Measurements from ENCODE around the gene NUDT2. TPM values are rescaled to one million over a fixed set of nuclear protein-coding genes. Genes with fewer than 3 reads are reported as not detected.

The NUDT2 gene
- total RNA-seq, 4 donors from 2014 or later: 14.1 to 55.5 (median 25.4) TPM

DNA sequence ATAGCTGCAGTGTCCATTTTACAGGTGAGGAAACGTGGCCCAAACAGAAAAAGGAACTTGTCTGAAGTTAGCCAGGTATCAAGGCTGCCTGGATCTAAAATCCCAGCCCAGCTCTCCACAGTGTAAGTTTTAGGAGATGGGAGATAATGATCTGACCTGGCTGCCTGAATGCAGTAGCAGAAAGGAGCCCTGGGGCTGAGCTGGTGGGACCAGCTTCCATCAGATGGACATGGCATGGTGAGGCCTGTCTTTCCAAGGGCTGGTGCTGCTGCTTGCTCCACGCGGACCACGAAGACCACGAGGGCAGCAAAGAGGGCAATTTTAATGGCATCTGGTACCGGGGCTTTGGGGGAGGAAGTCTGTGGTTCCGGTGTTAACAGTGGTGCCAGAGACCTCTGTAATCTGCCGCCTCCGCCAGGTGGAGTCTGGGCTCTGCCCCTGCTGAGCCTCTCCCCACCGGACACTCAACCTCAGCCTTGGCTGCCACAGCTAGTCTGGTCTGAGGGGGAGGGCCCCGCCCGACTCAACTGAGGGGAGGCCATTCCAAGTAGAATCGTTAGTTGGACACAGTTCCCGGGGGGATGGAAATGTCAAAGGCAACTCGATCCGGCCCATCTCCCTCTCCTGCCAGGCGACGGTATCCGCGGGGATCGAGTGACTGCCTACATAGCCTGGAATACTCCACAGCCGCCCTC is 46.7 kb downstream of the NUDT2 start:
- Histone ChIP-seq H3K27me3 (peaks cover 0 to 25% of the 10 kb centered on the region in 2 donors), H3K4me1 (peaks cover 0 to 44% (median 29%) of the 10 kb centered on the region in 4 donors), H3K36me3 (peaks cover 0 to 14% (median 0%) of the 10 kb centered on the region in 3 donors), H3K9me3 (peaks cover 0 to 6% (median 0%) of the 10 kb centered on the region in 4 donors), H3K27ac (peak overlapping the region in 3 of 4 donors; percentile 69 to 84 (median 84)), H3K4me3 (peak overlapping the region; percentile 42 to 76 (median 62))
- 20 to 40% methylated on average over 7 to 19 of the region's 22 CpGs for WGBS, 2 donors
- TF ChIP-seq POLR2A (IDR thresholded peaks at IDR 0.05) (no peak), EP300 (IDR thresholded peaks at IDR 0.05) (no peak)
- TF ChIP-seq, protein P1, sequence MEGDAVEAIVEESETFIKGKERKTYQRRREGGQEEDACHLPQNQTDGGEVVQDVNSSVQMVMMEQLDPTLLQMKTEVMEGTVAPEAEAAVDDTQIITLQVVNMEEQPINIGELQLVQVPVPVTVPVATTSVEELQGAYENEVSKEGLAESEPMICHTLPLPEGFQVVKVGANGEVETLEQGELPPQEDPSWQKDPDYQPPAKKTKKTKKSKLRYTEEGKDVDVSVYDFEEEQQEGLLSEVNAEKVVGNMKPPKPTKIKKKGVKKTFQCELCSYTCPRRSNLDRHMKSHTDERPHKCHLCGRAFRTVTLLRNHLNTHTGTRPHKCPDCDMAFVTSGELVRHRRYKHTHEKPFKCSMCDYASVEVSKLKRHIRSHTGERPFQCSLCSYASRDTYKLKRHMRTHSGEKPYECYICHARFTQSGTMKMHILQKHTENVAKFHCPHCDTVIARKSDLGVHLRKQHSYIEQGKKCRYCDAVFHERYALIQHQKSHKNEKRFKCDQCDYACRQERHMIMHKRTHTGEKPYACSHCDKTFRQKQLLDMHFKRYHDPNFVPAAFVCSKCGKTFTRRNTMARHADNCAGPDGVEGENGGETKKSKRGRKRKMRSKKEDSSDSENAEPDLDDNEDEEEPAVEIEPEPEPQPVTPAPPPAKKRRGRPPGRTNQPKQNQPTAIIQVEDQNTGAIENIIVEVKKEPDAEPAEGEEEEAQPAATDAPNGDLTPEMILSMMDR (IDR thresholded peaks at IDR 0.05): no peak
- DNase-seq (ENCODE audit: low spot score in 2 of 2): no peak

DNA sequence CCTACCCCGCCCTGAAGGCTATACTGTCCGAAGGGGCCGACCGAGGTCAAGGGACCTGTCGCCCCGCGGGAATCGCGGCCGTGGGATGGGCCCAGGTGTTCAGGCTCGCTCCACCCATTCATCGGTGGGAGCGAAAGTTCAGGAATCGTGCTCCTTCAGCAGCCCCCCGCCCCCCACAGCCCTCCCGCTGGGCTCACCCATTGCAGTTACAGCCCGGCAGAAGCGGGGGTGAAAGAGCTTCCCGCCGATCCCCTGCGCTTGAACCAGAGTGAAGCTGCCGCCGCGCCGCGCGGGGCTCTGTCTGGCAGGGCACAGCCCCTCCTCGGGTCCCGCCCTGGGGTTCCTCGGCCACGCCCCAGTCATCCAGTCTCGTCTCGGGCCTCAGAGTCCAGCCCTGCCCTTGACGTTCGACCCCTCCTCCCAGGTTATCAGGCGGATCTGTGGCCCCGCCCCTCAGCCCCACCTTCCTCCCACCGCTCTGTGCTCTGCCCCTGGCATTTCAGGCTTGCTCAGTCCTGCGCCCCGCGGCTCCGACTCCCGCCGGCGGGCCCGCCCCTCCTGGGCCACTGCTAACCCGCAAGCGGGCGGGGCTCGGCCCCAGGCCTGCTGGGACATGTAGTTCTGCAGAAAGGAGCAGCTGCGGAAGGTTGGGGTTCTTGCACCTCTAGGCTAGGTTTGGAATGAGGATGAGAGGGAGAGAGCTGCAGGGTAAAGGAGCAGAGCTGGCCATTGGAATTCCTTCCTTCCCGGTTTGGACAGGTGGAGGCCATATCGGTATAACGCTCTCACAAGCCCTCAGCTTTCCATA is 47.4 kb downstream of the NUDT2 start, which contains the start of gene MYORG:
Gene MYORG (minus strand): TSS at position 303 of the 808 bp plus-strand sequence. CDS start 3,955 bp downstream, outside the sequence.
- Histone ChIP-seq H3K4me1 (peaks cover 0 to 49% (median 32%) of the 10 kb centered on the region in 4 donors), H3K4me3 (peak within 1 kb of the TSS; percentile 42 to 76 (median 62)), H3K27ac (peak within 1 kb of the TSS; percentile 23 to 84 (median 76)), H3K36me3 (peaks cover 0 to 8% (median 0%) of the 10 kb centered on the region in 3 donors), H3K9me3 (peaks cover 0 to 6% (median 0%) of the 10 kb centered on the region in 4 donors), H3K27me3 (peaks cover 0 to 18% of the 10 kb centered on the region in 2 donors)
- DNase-seq (ENCODE audit: low spot score in 2 of 2): peak; percentile 68 to 84
- TF ChIP-seq EP300 (IDR thresholded peaks at IDR 0.05): peak; percentile 61 to 68
- TF ChIP-seq, protein P1 (IDR thresholded peaks at IDR 0.05): no peak
- TF ChIP-seq POLR2A (IDR thresholded peaks at IDR 0.05): peak in 1 of 2 donors; percentile 68
- WGBS, 2 donors: 0 to 1% methylated on average over 37 to 45 of the region's 54 CpGs

DNA sequence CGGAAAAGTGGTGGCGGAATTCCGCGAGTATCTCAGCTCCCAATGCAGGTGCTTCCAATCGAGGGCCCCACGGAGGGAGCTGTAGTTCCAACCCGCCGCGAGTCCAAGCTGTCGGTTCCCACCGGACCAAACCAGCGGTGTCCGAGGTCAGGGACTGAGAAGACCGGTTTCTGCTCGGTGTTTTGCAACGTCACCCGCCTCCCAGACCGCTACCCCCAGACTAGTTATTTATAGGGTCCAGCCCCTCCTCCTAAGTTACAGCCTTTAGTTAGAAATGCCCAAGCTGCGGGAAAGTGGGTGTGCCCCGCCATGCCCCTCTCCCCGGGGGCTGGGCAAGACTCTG is 48.0 kb downstream of the NUDT2 start:
- H3K36me3 ChIP-seq: peaks cover 0 to 2% (median 0%) of the 10 kb centered on the region in 3 donors
- peak overlapping the region; percentile 23 to 84 (median 76) for H3K27ac ChIP-seq
- H3K4me3 ChIP-seq: peak overlapping the region; percentile 42 to 76 (median 62)
- peaks cover 0 to 49% (median 32%) of the 10 kb centered on the region in 4 donors for H3K4me1 ChIP-seq
- no peak for DNase-seq (ENCODE audit: low spot score in 2 of 2)
- H3K9me3 ChIP-seq: peaks cover 0 to under 1% (median 0%) of the 10 kb centered on the region in 4 donors
- H3K27me3 ChIP-seq: peaks cover 0 to 13% of the 10 kb centered on the region in 2 donors
- TF ChIP-seq EP300 (IDR thresholded peaks at IDR 0.05) (no peak), POLR2A (IDR thresholded peaks at IDR 0.05) (no peak)
- TF ChIP-seq, protein P1 (IDR thresholded peaks at IDR 0.05): no peak
- WGBS, 2 donors: 7 to 8% methylated on average over 20 to 21 of the region's 21 CpGs

DNA sequence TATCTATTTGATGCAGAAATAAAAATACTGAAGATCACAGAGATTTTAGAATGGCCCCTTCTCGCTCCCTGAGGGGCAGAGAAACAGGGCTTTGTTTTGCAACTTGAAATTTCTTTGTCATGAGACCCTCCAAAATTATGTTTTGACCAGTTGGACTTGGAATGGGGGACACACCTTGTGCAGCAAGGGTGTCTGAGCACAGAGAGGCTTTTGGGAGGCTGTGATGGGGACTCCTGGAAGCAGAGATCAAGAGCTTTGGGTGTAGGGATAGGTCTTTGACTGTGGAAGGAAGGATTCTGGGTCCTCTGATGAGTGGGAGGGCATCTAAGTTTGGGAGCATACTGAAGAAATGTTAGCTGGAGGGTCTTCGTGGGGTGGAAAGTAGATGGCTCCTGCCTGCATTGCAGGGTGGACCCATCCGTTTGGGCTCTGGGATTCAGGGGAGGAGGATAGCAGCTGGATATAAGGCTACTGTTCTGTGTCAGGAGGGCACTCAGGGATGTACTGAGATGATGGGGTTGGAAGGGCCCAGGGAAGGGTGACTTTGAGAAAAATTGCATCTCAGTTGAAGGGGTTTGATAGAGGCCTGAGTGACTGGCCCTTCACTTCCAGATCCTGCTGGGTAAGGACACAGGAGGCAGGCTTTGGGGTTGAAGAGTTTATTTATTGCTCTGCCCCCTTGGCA is 49.1 kb downstream of the NUDT2 start:
- 95 to 96% methylated on average over 3 of the region's 3 CpGs for WGBS, 2 donors
- Histone ChIP-seq H3K4me3 (no peak overlapping the region), H3K36me3 (no peaks in the 10 kb centered on the region), H3K4me1 (peaks cover 0 to 49% (median 32%) of the 10 kb centered on the region in 4 donors), H3K9me3 (no peaks in the 10 kb centered on the region), H3K27ac (no peak overlapping the region), H3K27me3 (peaks cover 0 to 1% of the 10 kb centered on the region in 2 donors)
- no peak for DNase-seq (ENCODE audit: low spot score in 2 of 2)
- TF ChIP-seq, protein P1 (IDR thresholded peaks at IDR 0.05): no peak
- TF ChIP-seq EP300 (IDR thresholded peaks at IDR 0.05) (no peak), POLR2A (IDR thresholded peaks at IDR 0.05) (no peak)

Data from tibial nerve (tissue), 4 donors.